ENCODE data around the gene FANCI.

Gene FANCI

GRCh38 chr15:89333011-89333860 lies 89.5 kb downstream of the FANCI start:
- no peak for DNase-seq (ENCODE audit: low spot score)

DNA sequence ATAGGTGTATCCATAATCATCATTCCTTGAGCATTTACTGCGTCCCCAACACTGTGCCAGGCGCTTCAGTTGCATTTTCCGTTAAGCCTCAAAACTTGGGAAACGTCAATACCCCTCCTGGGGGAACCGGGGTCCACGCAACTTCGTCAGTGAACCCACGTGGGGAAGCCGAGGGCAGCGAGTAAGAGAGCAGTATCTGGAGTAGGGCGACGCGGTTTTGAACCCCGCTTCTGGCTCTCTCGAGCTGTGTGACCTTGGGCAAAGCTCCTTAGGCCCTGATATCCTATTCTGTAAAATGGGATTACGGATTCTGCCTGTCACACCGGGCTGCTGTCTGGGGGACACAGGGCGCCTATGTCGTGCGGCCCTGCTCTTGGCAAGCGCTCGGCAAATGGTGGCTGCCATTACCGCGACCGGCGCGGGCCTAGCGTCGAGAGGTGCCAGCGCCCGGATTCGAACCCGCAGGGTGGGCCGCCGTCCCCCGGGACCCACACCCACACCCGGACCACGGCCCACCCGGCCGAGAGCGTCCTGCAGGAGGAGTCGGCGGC lies 90.3 kb downstream of the FANCI start:
- no peak for DNase-seq (ENCODE audit: low spot score)

DNA sequence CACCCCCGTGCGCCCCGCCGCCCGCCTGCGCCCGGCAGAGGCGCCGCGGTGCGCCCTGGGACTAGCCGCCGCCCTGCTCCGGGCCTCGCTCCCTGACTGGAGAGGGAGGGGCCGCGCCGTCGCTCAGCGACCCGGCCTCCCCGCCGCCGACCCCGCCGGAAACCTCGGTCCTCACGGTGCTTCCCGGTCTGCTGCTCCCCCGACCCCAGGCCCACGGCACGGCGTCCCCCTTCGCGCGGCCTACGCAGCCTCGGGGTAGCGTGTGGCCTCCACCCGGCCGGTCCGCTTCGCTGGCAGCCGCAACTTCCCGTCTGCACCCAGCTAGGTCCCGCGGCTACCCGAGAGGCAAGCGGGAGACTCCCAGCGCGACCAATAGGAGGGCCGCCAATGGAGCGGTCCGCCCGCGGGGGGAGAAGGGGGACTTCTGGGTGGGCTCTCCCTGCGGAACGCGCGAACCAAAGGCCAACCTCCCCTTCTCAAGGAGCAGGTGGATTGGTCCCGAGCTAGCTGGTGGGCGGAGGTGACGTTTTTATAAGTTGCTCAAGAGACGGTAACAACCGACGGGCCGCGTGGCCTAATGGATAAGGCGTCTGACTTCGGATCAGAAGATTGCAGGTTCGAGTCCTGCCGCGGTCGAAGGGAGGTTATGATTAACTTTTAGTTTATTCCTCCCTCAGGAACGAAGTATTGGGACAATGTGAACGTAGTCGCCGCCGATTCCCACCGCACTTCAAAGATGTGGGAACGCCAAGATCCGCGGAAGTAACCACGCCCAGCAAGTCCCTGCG lies 90.9 kb downstream of the FANCI start, which contains the start of gene POLG:
TSS of gene POLG (minus strand) at position 315 of the 788 bp plus-strand sequence. CDS start 1,070 bp downstream, outside the sequence.
- peak; percentile 96 for DNase-seq (ENCODE audit: low spot score)

GRCh38 chr15:89335298-89336041 lies 91.7 kb downstream of the FANCI start:
- DNase-seq (ENCODE audit: low spot score): peak; percentile 54

GRCh38 chr15:89338036-89338435 lies 94.3 kb downstream of the FANCI start:
- no peak for DNase-seq (ENCODE audit: low spot score)

DNA sequence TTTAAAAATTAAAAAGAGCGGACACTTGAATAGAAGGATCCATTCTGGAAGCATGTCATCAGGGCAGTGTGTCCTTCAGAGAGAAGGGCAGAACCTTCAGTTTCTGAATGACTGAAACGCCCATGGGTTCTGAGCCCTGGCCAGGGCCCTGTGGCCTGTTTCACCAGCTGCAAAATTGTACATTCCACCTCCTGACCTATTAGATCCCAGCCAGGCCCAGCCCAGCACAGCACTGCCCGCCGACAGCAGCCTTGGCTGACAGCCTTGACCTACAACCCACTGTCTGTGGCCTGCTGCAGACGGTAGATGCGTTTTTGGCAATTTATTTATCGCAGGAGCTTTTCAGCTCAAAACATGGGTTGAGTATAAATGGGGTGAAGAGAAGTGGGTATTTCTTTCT lies 96.8 kb downstream of the FANCI start:
- DNase-seq (ENCODE audit: low spot score): no peak

GRCh38 chr15:89341316-89342005 lies 97.7 kb downstream of the FANCI start:
- DNase-seq (ENCODE audit: low spot score): no peak

DNA sequence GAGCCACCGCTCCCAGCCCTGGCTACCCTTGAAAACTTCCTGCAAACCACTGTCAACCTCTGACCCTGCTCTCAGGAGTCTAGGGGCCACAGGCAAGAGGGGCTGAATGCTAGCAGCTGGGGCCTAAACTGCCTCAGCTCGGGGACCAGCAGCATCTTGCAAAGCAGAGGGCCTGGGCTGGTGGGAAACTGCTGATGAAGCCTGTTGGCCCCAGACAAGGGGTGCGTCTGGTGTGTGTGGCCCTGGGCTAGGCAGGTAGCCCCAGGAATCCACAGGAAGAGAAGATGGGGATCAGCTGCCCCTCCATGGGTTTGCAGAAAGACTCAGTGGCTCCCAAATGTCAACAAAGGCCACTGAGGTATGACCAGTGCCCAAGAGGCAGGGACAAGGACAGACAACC lies 99.1 kb downstream of the FANCI start:
- DNase-seq (ENCODE audit: low spot score): no peak

DNA sequence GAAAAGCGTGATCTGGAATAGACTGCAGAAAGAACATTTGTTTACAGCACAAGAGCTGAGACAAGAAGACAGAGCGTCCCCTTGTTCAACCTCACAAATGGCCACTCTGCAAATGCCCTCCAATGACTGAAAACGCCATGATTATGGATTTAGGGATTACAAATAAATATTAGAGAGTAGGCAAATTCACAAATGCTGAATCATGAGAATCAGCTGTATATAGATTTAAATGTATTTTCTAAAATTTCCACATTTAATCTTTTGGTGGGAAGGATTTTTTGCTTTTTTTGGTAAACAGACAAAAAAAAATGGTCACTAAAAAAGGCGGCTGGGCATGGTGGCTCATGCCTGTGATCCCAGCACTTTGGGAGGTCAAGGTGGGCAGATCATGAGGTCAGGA lies 101.5 kb downstream of the FANCI start:
- no peak for DNase-seq (ENCODE audit: low spot score)

GRCh38 chr15:89346516-89347231 lies 102.9 kb downstream of the FANCI start:
- DNase-seq (ENCODE audit: low spot score): no peak

DNA sequence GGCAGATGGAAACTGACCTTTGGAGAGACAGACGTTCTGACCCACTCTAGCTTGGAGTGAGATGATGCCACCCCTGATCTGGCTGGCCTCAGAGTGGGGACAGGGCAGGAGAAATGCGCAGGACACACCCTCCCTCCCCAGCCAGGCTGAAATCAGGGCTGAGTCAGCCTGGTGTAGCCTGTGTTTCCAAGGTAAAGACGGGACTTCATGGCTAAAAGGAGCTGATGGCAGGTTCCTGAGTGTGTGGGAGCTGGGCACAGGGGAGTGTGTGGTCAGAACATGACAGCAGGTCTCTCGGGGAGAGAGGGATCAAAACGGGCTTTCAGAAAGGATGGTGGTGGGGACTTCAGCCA lies 105.4 kb downstream of the FANCI start:
- DNase-seq (ENCODE audit: low spot score): no peak

DNA sequence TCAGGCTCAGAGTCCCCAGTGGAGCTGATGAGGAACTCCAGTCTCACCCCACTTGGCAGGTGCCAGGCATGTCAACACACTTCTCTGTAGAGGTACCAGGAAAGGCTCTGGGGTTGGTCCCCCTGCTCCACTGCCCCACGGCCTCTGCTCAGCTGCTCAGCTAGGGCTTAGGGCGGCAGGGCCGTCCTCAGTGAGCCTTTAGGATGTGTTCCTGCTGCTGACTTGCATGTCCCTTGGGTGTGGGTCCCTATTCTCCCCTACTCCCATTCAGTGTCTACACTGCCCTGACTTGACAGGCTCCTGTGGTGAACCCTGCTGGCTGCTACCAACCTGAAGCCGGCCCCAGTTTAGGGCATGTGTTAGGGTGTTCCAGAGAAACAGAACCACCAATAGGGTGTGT lies 108.7 kb downstream of the FANCI start:
- DNase-seq (ENCODE audit: low spot score): no peak

DNA sequence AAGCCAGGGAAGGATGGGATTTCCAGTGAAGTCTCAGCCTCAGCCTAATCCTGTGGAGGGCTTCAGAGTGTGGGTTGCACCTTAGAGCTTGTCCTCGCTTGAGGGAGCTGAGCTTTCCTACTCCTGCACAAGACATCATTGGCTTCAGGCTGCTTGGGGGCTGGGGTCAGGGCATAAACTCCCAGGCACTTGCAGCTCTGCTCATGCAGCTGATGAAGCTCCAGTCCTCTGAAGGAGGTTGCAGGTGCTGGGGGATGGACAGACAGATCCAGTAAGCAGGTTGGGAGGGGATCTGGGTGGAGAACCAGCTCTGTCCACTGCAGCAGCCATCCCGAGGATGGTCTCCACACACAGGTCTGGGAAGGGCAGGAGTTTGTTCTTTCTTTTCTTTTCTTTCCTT lies 110.2 kb downstream of the FANCI start:
- no peak for DNase-seq (ENCODE audit: low spot score)

DNA sequence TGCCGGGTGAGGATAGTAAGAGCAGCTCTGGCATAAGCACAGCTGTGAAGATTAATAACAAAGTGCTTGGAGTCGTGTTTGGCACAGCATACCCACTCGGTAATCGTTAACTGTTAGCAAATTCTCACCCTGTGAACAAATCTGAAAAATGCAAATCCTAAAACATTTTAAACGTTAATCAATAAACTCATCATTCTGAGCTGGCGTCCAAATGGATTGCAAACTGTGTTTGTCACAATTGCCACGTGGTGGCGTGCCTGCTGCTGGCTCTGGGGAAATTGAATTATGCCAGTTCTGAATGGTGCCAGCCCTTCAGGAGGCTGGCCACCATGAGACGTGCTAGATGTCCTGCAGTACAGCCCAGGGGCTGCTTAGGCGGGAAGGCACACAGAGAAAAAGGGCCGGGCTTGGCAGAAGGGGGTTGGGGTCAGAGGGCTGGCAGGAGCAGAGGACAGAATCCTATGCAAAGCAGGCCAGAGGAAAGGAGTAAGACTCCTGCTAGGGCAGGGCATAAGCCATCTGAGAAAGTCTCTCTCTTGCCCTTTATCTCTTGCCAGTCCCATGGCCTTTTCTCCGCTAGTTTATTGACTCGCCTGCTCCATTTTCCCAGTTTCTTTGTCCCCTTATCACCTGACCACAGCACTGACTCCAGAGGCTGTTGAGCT lies 113.0 kb downstream of the FANCI start:
- DNase-seq (ENCODE audit: low spot score): peak; percentile 75

DNA sequence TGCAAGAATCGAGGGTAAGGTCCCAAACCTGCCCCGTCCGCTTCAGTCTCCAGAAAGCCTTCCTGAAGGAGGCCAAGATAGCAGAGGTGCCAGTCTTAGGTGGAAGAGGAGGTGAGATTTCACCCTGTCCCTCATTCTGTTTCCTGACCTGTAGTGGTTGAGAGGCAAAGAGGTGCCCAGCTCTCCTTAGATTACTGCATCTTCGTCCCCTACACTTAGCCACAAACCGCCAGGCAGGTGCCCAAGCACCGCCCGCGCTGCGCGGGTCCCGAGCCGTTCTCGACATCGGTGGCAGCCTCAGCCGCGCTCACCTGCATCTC lies 114.6 kb downstream of the FANCI start:
- no peak for DNase-seq (ENCODE audit: low spot score)

DNA sequence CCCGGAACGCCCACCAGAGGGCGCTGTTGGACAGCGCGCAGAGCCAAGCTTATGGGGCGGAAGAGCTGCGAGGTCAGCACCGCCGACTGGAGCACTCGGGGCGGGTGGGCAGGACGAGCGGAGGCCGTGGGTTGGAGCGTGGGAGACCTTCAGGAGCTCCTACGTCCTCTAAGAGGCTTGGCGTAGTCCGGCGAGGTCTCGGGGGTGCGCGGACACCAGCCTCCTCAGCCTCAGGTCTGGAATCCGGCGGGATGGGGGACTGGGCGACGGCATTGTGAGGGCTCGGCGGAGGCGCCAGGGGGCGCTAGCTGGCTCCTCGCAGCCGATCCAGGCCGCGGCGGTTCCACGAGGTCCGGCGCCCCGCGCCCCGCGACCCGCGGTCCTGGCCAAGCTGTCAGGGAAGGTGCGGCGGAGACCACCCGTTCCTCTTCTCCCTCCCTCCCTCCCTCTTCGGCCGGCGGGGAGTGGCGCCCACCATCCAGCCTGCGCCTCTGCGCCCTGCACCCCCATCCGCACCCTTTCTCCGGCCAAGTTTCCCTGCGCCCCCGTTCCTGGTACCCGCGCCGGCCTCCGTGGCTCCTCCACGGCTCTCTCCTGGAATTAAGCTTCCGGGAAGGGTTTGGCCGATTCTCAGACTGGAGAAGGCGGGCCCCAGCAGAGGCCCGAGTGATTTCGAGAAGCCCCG lies 115.1 kb downstream of the FANCI start:
- peak; percentile 91 for DNase-seq (ENCODE audit: low spot score)

- no peak for DNase-seq (ENCODE audit: low spot score)
Observed at GRCh38 chr15:89359471-89360293, 115.9 kb downstream of the FANCI start.

- no peak for DNase-seq (ENCODE audit: low spot score)
Observed at GRCh38 chr15:89360294-89360971, 116.7 kb downstream of the FANCI start.

Data from D341Med (cell line).